GM23248 (cell line): ENCODE results near the gene GAP43. TPM values are rescaled to one million over a fixed set of nuclear protein-coding genes. Genes with fewer than 3 reads are reported as not detected.

Experiments
- DNase-seq: peaks from one replicate; pipeline ENCODE4 v3.0.0-alpha.2; 2015
- H2AFZ ChIP-seq: fragments of 200-600 bp; sonication (generic); 2 replicates; pipeline ENCODE4 v1.6.1; 2016; ENCODE audit warnings: antibody characterized with exemption
- H3F3A ChIP-seq: fragments of 200-600 bp; sonication (generic); 2 replicates; pipeline ENCODE4 v1.6.1; 2016; ENCODE audit warnings: mild to moderate bottlenecking, antibody characterized with exemption, mixed run types; ENCODE audit not compliant: insufficient read depth
- H3K27ac ChIP-seq: fragments of 200-600 bp; sonication (generic); 2 replicates; pipeline ENCODE4 v1.5.1; 2016; ENCODE audit warnings: mild to moderate bottlenecking
- H3K27me3 ChIP-seq: fragments of 200-600 bp; sonication (generic); replicated peaks from 2 replicates; pipeline ENCODE4 v1.6.1; 2016; ENCODE audit warnings: mild to moderate bottlenecking; ENCODE audit not compliant: insufficient read depth
- H3K36me3 ChIP-seq: fragments of 200-600 bp; sonication (generic); 2 replicates; pipeline ENCODE4 v1.6.1; 2016; ENCODE audit warnings: low read depth, mild to moderate bottlenecking
- H3K4me1 ChIP-seq: fragments of 200-600 bp; sonication (generic); 2 replicates; pipeline ENCODE4 v1.6.1; 2016; ENCODE audit warnings: mild to moderate bottlenecking; ENCODE audit not compliant: insufficient read depth
- H3K4me2 ChIP-seq: fragments of 200-600 bp; sonication (generic); one replicate; pipeline ENCODE4 v1.6.1; 2016; ENCODE audit warnings: mild to moderate bottlenecking; ENCODE audit not compliant: unreplicated experiment
- H3K4me3 ChIP-seq: fragments of 200-600 bp; sonication (generic); 2 replicates; pipeline ENCODE4 v1.5.1; 2016; ENCODE audit warnings: mild to moderate bottlenecking
- H3K79me2 ChIP-seq: fragments of 200-600 bp; sonication (generic); 2 replicates; pipeline ENCODE4 v1.6.1; 2016; ENCODE audit warnings: mild to moderate bottlenecking; ENCODE audit not compliant: insufficient read depth
- H3K9ac ChIP-seq: fragments of 200-600 bp; sonication (generic); 2 replicates; pipeline ENCODE4 v1.6.1; 2016; ENCODE audit warnings: mild to moderate bottlenecking
- H3K9me2 ChIP-seq: fragments of 200-600 bp; sonication (generic); 2 replicates; pipeline ENCODE4 v1.6.1; 2016; ENCODE audit warnings: mixed run types, mild to moderate bottlenecking, moderate library complexity; ENCODE audit not compliant: insufficient read depth
- H3K9me3 ChIP-seq: fragments of 200-600 bp; sonication (generic); one replicate; pipeline ENCODE4 v1.6.1; 2017; ENCODE audit warnings: low read depth
- H4K20me1 ChIP-seq: fragments of 200-600 bp; sonication (generic); 2 replicates; pipeline ENCODE4 v1.6.0; 2016; ENCODE audit not compliant: insufficient read depth
- EZH2 ChIP-seq: fragments of 200-600 bp; sonication (generic); IDR thresholded peaks from 2 replicates; pipeline ENCODE4 v1.6.1; 2018; ENCODE audit warnings: antibody characterized with exemption, mild to moderate bottlenecking; ENCODE audit not compliant: insufficient read depth, poor library complexity, severe bottlenecking
- EZH2phosphoT487 ChIP-seq: fragments of 200-600 bp; sonication (generic); IDR thresholded peaks from 2 replicates; pipeline ENCODE4 v1.6.1; 2018; ENCODE audit warnings: antibody characterized with exemption, moderate library complexity, mild to moderate bottlenecking, low read depth; ENCODE audit not compliant: insufficient read depth
- WGBS, 2 experiments: methylation state at CpG; one replicate each; pipeline ENCODE4 v1.1.6; 2015 to 2017; ENCODE audit warnings: low lambda C conversion rate in 2 of 2, low coverage in 1 of 2; ENCODE audit errors: missing lambda C conversion rate in 2 of 2; 5-methylcytosine and 5-hydroxymethylcytosine counted together
- in situ Hi-C: fragments of 300-500 bp; cut with MboI; formaldehyde crosslinking; loops from 2 replicates; pipeline ENCODE4 v1.15.0; 2020
- polyA plus RNA-seq: library from polyadenylated mRNA; unstranded; fragments of >200 nt; fragmentation: Nextera tagmentation; extraction: Ambion mirVana; gene quantifications from 2 replicates; pipeline ENCODE4 v1.2.1, GENCODE V29; 2016
- total RNA-seq: library from RNA; depleted of rRNA; stranded (reverse); fragments of >200 nt; shearing (Covaris generic); gene quantifications from 2 replicates; pipeline ENCODE4 v1.2.3, GENCODE V29; 2014

The GAP43 gene
- total and polyA plus RNA-seq, 2 experiments from 2014 or later = 0.54 to 1.8 TPM

DNA sequence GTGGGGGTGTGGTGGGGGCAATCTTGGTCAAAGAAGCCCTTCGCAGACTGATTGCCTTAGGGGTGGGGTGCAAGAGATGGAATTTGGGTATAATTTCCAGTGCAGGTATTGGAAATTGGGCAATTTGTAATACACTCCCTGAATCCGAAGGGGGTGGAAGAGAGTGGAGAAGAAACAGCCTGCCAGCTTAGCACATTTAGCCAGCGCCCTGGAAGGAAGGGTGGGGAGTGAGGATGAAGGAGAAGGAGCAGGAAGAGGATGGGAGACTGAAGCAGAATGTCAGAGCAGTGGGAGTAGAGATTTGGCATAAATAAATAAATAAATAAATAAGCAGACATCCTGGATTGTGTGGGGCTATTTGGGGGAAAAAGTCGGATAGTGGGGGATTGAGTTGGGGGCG lies 1.6 kb downstream of the GAP43 start:
- H3K36me3 ChIP-seq = no peaks in the 10 kb centered on the region
- in situ Hi-C loops = no loop called here
- no peaks in the 10 kb centered on the region for H4K20me1 ChIP-seq
- H3K9me3 ChIP-seq = no peaks in the 10 kb centered on the region
- H2AFZ ChIP-seq = no peak overlapping the region
- no peak overlapping the region for H3K4me2 ChIP-seq
- DNase-seq = no peak
- H3K4me1 ChIP-seq = peaks cover 9% of the 10 kb centered on the region; the same call in 1 of the 2 replicates
- TF ChIP-seq EZH2 (no peak), EZH2phosphoT487 (no peak)
- no peaks in the 10 kb centered on the region for H3K27me3 ChIP-seq
- H3K4me3 ChIP-seq = no peak overlapping the region
- WGBS, 2 experiments = 39 to 41% methylated on average over 4 to 5 of the region's 5 CpGs
- no peaks in the 10 kb centered on the region for H3K79me2 ChIP-seq
- no peaks in the 10 kb centered on the region for H3K9me2 ChIP-seq
- no peak overlapping the region for H3K9ac ChIP-seq
- H3K27ac ChIP-seq = no peak overlapping the region
- H3F3A ChIP-seq = no peaks in the 10 kb centered on the region

DNA sequence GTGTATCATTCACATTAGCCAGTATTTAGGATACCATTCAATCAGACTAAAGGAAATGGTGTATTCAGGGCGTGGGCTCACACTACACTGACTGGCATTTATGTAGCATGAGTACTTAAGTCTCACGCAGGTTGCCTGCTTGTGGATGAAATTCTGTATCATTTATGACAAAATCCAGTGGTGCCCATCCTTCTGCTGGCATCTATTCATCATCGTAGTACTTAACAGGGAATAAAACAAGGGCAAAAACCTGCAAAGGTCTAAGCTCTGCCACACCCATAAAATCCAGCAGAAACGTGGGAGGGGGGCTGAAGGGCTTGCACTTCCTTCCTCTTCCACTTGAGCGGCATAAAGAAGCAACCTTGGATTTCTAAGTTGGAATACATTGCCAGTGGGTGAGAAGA lies 2.7 kb downstream of the GAP43 start:
- 45 to 57% methylated on average over 5 of the region's 5 CpGs for WGBS, 2 experiments
- Histone ChIP-seq H3K27ac (no peak overlapping the region), H3K9me2 (no peaks in the 10 kb centered on the region), H3K4me3 (no peak overlapping the region), H4K20me1 (no peaks in the 10 kb centered on the region), H3K4me1 (peaks cover 9% of the 10 kb centered on the region; the same call in 1 of the 2 replicates), H2AFZ (no peak overlapping the region), H3K9me3 (no peaks in the 10 kb centered on the region), H3F3A (no peaks in the 10 kb centered on the region), H3K4me2 (no peak overlapping the region), H3K9ac (no peak overlapping the region), H3K36me3 (no peaks in the 10 kb centered on the region), H3K27me3 (no peaks in the 10 kb centered on the region), H3K79me2 (no peaks in the 10 kb centered on the region)
- no peak for DNase-seq
- TF ChIP-seq EZH2phosphoT487 = no peak
- TF ChIP-seq EZH2 = no peak
- in situ Hi-C loops = no loop called here

DNA sequence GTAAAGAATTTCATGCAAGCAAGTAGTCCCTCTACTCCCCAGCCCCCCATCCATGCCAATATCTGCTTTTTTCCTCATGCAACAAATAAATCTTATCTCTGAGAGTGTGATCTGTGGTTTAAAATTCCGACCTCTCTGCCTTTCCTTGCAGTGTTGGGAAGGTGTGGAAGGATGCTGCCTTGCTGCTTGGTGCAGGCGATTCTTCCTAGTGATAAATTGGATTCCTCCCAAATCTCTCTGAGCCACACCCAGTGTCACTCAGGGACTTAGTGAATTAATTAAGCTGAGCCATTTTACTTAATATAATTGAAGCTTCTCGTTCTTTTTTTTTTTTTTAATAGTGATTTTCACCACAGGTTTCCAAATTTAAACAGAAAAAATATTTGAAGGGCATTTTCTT lies 3.4 kb downstream of the GAP43 start:
- Histone ChIP-seq H3K4me2 (no peak overlapping the region), H3K27ac (no peak overlapping the region), H4K20me1 (no peaks in the 10 kb centered on the region), H3K4me3 (no peak overlapping the region), H3K27me3 (no peaks in the 10 kb centered on the region), H3K4me1 (peaks cover 9% of the 10 kb centered on the region; the same call in 1 of the 2 replicates), H3K9me3 (no peaks in the 10 kb centered on the region), H2AFZ (no peak overlapping the region), H3F3A (no peaks in the 10 kb centered on the region), H3K9ac (no peak overlapping the region), H3K9me2 (no peaks in the 10 kb centered on the region), H3K79me2 (no peaks in the 10 kb centered on the region), H3K36me3 (no peaks in the 10 kb centered on the region)
- no peak for DNase-seq
- TF ChIP-seq EZH2 (no peak), EZH2phosphoT487 (no peak)
- WGBS, 2 experiments = 8 to 17% methylated on average over 3 of the region's 3 CpGs
- in situ Hi-C loops = no loop called here

DNA sequence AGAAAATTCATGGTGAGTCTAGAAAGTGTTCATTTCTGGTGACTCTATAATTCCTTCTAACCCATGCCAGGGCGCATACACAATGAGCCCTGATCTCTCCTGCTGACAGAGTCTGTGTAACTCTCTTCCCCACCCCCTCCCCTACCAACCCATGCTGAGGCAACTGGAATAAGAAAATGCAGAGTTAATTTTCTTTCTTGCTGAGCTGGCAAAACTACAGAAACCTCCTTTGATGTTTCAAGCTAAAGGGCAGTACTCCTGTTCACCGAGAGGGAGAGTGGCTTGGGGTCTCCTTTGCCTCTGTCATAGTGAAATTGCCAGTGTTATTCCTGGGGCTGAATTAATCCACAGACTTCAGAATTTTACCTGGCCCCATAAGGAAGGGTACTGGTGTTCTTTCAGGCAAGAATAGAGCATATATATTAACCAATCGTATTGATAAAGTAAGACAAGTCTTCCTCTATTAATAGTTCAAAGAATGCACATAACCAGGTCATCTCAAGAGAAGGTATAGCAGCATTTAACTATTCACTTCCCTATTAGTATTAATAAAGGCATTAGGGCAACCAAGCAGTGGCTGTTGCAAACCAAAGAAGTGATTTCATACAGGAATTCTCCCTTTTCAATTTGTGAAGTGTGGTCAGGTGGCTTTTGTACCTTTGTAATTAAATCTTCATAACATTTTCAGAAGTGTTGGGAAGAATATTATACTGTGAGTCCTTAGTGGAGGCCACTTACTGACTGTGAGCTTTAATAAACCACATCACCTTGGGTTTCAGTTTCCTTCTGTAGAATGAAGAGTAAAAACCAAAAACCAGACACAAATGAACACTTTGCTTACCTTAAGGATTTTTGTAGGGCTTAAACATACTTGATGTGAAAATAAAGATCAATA lies 4.1 kb downstream of the GAP43 start:
- no peak for DNase-seq
- H3K27me3 ChIP-seq = no peaks in the 10 kb centered on the region
- no peaks in the 10 kb centered on the region for H3K36me3 ChIP-seq
- no peak for TF ChIP-seq EZH2
- no peak for TF ChIP-seq EZH2phosphoT487
- no peak overlapping the region for H3K4me3 ChIP-seq
- H3K4me2 ChIP-seq = no peak overlapping the region
- no peaks in the 10 kb centered on the region for H4K20me1 ChIP-seq
- H3K9me2 ChIP-seq = no peaks in the 10 kb centered on the region
- no peaks in the 10 kb centered on the region for H3K79me2 ChIP-seq
- no peak overlapping the region for H3K27ac ChIP-seq
- peaks cover 9% of the 10 kb centered on the region; the same call in 1 of the 2 replicates for H3K4me1 ChIP-seq
- H2AFZ ChIP-seq = no peak overlapping the region
- H3K9me3 ChIP-seq = no peaks in the 10 kb centered on the region
- in situ Hi-C loops = no loop called here
- WGBS, 2 experiments = 39 to 45% methylated on average over 3 of the region's 3 CpGs
- no peaks in the 10 kb centered on the region for H3F3A ChIP-seq
- H3K9ac ChIP-seq = no peak overlapping the region
